Subcutaneous abdominal adipose tissue (tissue), 5 donors: ENCODE results near the gene SPATA6L.

Source experiments
- H3K27ac ChIP-seq: one replicate; pipeline ENCODE4 v1.7.0; 2013; ENCODE audit warnings: low read depth, mild to moderate bottlenecking, inconsistent platforms, low read length, moderate library complexity
- H3K27me3 ChIP-seq, 5 donors: one replicate each; pipeline ENCODE4 v1.7.0; 2013; ENCODE audit warnings: low read length in 5 of 5, inconsistent platforms in 1 of 5; ENCODE audit not compliant: control insufficient read depth in 5 of 5, insufficient read depth in 4 of 5
- H3K36me3 ChIP-seq, 5 donors: one replicate each; pipeline ENCODE4 v1.7.0; 2013; ENCODE audit warnings: low read length in 5 of 5; ENCODE audit not compliant: control insufficient read depth in 5 of 5, insufficient read depth in 5 of 5
- H3K4me1 ChIP-seq, 5 donors: one replicate each; pipeline ENCODE4 v1.7.0; 2013; ENCODE audit warnings: low read length in 5 of 5, mild to moderate bottlenecking in 3 of 5, moderate library complexity in 1 of 5; ENCODE audit not compliant: control insufficient read depth in 5 of 5, insufficient read depth in 5 of 5
- H3K4me3 ChIP-seq, 5 donors: one replicate each; pipeline ENCODE4 v1.7.0; 2013; ENCODE audit warnings: low read length in 5 of 5, low read depth in 1 of 5
- H3K9ac ChIP-seq, 5 donors: one replicate each; pipeline ENCODE4 v1.7.0; 2013; ENCODE audit warnings: low read length in 5 of 5, mild to moderate bottlenecking in 4 of 5, moderate library complexity in 3 of 5
- H3K9me3 ChIP-seq, 5 donors: one replicate each; pipeline ENCODE4 v1.7.0; 2013; ENCODE audit warnings: low read length in 5 of 5; ENCODE audit not compliant: control insufficient read depth in 5 of 5
- donor health status: healthy.
- donor health status: healthy.
- donor health status: healthy.
- donor health status: healthy.
- donor health status: healthy.

The SPATA6L gene

DNA sequence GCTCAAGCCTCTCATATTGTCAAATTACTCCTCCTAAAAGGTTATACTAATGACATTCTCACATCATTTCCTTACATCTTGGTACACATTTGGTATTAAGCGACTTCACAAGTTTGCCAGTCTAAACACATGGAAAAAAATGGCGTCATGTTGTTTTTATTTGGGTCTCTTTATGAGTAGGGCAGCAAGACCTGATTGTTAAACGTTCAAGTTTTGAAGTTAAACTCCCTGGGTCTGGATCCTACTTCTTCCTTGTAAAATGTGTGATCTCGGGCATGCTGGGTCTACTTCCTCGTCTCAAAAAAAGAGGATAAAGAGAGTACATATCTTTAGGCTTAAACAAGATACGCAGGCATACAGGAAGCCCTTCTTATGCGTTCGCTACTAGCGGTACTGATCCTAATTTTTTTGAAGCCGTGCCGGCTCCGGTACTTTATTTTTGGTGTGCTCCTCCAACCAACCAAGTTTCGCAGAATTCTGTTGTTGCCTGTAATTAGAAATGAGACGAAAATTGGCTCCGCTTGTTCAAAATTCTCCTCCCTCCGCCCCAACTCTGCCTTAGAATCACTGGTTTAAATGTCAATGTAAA lies 12.5 kb upstream of the SPATA6L start:
- no peaks in the 10 kb centered on the region for H3K27me3 ChIP-seq
- H3K4me1 ChIP-seq, result peaks cover 4 to 29% (median 19%) of the 10 kb centered on the region in 5 donors
- H3K4me3 ChIP-seq, result peak overlapping the region; percentile 82 to 97 (median 92)

DNA sequence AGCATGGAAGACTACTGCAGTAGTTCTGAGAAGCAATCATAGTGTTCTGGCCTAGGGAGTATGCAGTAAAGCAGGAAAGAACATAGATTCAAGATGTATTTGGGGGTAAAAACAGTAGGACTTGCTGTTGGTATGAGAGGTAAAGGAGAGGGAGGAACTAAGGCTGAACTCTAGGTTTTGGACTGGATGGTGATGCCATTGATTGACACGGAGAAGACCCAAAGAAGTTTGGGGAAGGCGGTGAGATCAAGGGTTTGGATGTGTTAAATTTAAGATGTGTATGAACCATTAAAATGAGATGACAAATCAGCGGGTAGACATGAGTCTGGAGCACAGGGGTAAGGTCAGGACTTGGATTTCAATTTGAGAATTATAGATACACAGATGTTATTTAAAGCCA lies 11.1 kb upstream of the SPATA6L start:
- Histone ChIP-seq H3K36me3 (no peaks in the 10 kb centered on the region), H3K4me1 (peaks cover 4 to 29% (median 19%) of the 10 kb centered on the region in 5 donors), H3K9me3 (no peaks in the 10 kb centered on the region), H3K27me3 (no peaks in the 10 kb centered on the region), H3K4me3 (no peak overlapping the region), H3K27ac (no peak overlapping the region), H3K9ac (no peak overlapping the region)

More for the DNA sequence above, 12.5 kb upstream of the SPATA6L start:
- Histone ChIP-seq H3K27ac (peak overlapping the region; percentile 97), H3K9ac (peak overlapping the region; percentile 40 to 95 (median 93)), H3K36me3 (no peaks in the 10 kb centered on the region), H3K9me3 (no peaks in the 10 kb centered on the region)

DNA sequence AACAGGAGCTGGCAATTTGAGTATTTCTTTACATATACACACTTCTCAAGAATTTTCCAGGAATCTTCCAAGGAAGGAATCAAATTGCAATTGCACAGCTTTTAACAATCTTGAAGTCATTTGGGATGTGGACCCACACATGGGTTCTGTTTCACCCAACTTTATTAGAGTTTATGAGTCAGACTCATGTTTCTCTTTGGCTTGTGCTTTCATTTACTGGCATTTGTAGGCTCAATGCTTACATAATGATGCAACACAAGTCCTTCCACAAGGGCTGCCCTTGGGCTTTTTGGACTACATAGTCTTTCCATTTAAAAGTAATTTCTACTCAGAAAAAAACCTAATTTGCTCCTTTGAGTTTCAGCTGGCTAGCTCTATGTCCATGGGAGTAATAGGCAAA lies 8.5 kb upstream of the SPATA6L start:
- Histone ChIP-seq H3K36me3 (no peaks in the 10 kb centered on the region), H3K4me3 (no peak overlapping the region), H3K4me1 (peaks cover 0 to 12% (median 9%) of the 10 kb centered on the region in 5 donors), H3K27me3 (no peaks in the 10 kb centered on the region), H3K9ac (no peak overlapping the region), H3K27ac (peak overlapping the region; percentile 50), H3K9me3 (no peaks in the 10 kb centered on the region)

GRCh38 chr9:4671737-4672136 lies 5.5 kb upstream of the SPATA6L start:
- Histone ChIP-seq H3K27ac (no peak overlapping the region), H3K27me3 (no peaks in the 10 kb centered on the region), H3K9me3 (no peaks in the 10 kb centered on the region), H3K36me3 (no peaks in the 10 kb centered on the region), H3K4me1 (peaks cover 0 to 1% (median 0%) of the 10 kb centered on the region in 5 donors), H3K4me3 (no peak overlapping the region), H3K9ac (no peak overlapping the region)

GRCh38 chr9:4670591-4670990 lies 4.3 kb upstream of the SPATA6L start:
- Histone ChIP-seq H3K27ac (no peak overlapping the region), H3K4me3 (no peak overlapping the region), H3K9ac (no peak overlapping the region), H3K27me3 (no peaks in the 10 kb centered on the region), H3K9me3 (no peaks in the 10 kb centered on the region), H3K36me3 (no peaks in the 10 kb centered on the region), H3K4me1 (peaks cover 0 to 12% (median 11%) of the 10 kb centered on the region in 5 donors)

- no peaks in the 10 kb centered on the region for H3K27me3 ChIP-seq
Observed at GRCh38 chr9:4669890-4670289, 3.6 kb upstream of the SPATA6L start.

GRCh38 chr9:4668604-4669003 lies 2.3 kb upstream of the SPATA6L start:
- Histone ChIP-seq H3K4me3 (no peak overlapping the region), H3K27ac (no peak overlapping the region), H3K4me1 (peaks cover 0 to 30% (median 26%) of the 10 kb centered on the region in 5 donors), H3K9ac (no peak overlapping the region), H3K36me3 (no peaks in the 10 kb centered on the region), H3K9me3 (no peaks in the 10 kb centered on the region), H3K27me3 (no peaks in the 10 kb centered on the region)

More at GRCh38 chr9:4669890-4670289, 3.6 kb upstream of the SPATA6L start:
- peaks cover 0 to 18% (median 15%) of the 10 kb centered on the region in 5 donors for H3K4me1 ChIP-seq
- no peak overlapping the region for H3K4me3 ChIP-seq
- H3K9me3 ChIP-seq, result no peaks in the 10 kb centered on the region
- H3K9ac ChIP-seq, result no peak overlapping the region
- no peak overlapping the region for H3K27ac ChIP-seq
- H3K36me3 ChIP-seq, result no peaks in the 10 kb centered on the region

- Histone ChIP-seq H3K36me3 (no peaks in the 10 kb centered on the region), H3K9ac (no peak overlapping the region), H3K9me3 (no peaks in the 10 kb centered on the region), H3K27ac (no peak overlapping the region), H3K27me3 (no peaks in the 10 kb centered on the region), H3K4me1 (peaks cover 4 to 40% (median 35%) of the 10 kb centered on the region in 5 donors), H3K4me3 (no peak overlapping the region)
Observed at GRCh38 chr9:4667681-4668080, 1.4 kb upstream of the SPATA6L start.

DNA sequence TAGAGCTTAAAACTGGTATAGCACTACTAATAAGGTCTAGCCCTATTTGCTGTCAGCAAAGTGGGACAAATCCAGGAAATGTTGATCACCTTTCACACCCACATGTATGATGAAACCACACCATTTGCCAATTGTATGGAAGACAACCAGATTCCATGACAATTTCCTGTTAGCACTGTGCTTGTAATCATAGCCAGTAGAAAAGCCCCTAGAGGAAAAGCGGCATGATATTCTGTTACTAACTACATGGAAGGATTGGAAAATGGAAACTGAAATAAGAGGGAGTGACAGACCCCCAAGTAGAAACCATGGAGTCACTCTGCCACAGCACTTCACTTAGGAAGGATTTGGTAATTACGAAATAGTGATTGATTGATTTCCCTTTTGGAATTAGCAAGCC lies 923 bp downstream of the SPATA6L start:
- no peaks in the 10 kb centered on the region for H3K36me3 ChIP-seq
- H3K27ac ChIP-seq, result peak overlapping the region; percentile 77
- H3K9ac ChIP-seq, result no peak overlapping the region
- no peaks in the 10 kb centered on the region for H3K27me3 ChIP-seq
- peak overlapping the region in 3 of 5 donors; percentile 62 to 83 (median 69) for H3K4me3 ChIP-seq
- no peaks in the 10 kb centered on the region for H3K9me3 ChIP-seq
- peaks cover 4 to 47% (median 43%) of the 10 kb centered on the region in 5 donors for H3K4me1 ChIP-seq

GRCh38 chr9:4663956-4664355 lies 2.3 kb downstream of the SPATA6L start:
- H3K27ac ChIP-seq, result peak overlapping the region; percentile 25
- H3K27me3 ChIP-seq, result no peaks in the 10 kb centered on the region
- no peaks in the 10 kb centered on the region for H3K9me3 ChIP-seq
- peaks cover 4 to 47% (median 43%) of the 10 kb centered on the region in 5 donors for H3K4me1 ChIP-seq
- H3K4me3 ChIP-seq, result no peak overlapping the region
- peak overlapping the region in 1 of 5 donors; percentile 35 for H3K9ac ChIP-seq
- no peaks in the 10 kb centered on the region for H3K36me3 ChIP-seq
